Astrocyte of the spinal cord (primary cell): ENCODE results near the gene NAGK.
"Not testable (repeated sequence)": the region's sequence is repeated elsewhere in the genome, so short reads cannot be mapped to it uniquely, and the experiment has no call there.

Experiments
- DNase-seq: peaks from one replicate; pipeline ENCODE4 v3.0.0; 2011; ENCODE audit warnings: low read depth, low spot score
- H3K4me3 ChIP-seq: 2 replicates; pipeline ENCODE4 v1.5.1; 2011; ENCODE audit warnings: low read depth, mild to moderate bottlenecking, low read length, moderate library complexity
- in situ Hi-C: cut with HindIII; loops from 2 replicates; pipeline ENCODE4 v1.10.0; 2017; ENCODE audit warnings: low sequenced_read_pairs
- TF ChIP-seq, protein P1 (sequence below): IDR thresholded peaks from 2 replicates; pipeline ENCODE4 v1.5.1; 2012; ENCODE audit warnings: low read depth, mild to moderate bottlenecking, low read length, inconsistent platforms

The NAGK gene

DNA sequence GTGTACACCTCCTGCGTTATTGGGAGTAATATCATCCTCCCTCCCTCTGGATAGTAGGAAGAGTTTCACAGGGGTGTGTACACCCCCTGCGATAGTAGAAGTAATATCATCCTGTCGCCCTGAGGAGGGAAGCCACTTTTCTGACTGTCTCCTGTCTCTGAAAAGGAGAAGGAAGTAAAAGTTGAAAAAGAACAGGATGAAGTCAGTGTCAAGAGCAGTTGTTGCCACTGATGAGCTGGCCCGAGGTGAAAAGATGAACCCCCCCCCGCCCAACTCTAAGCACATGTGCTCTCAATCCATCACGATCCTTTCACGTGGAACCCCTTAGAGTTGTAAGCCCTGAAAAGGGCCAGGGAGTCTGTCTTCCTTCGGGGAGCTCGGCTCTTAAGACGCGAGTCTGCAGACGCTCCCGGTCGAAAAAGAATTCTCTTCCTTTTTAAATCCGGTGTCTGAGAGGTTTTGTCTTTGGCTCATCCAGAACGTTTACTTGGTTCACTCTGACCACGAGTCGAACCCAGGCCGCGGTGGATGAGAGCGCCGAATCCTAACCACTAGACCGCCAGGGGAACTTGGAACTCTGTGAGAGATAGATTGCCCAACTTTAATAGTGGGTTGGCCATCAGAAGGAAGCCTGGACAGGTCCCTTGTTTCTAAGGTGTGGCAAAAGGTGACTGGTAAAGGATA lies 22.4 kb upstream of the NAGK start:
- TF ChIP-seq, protein P1, sequence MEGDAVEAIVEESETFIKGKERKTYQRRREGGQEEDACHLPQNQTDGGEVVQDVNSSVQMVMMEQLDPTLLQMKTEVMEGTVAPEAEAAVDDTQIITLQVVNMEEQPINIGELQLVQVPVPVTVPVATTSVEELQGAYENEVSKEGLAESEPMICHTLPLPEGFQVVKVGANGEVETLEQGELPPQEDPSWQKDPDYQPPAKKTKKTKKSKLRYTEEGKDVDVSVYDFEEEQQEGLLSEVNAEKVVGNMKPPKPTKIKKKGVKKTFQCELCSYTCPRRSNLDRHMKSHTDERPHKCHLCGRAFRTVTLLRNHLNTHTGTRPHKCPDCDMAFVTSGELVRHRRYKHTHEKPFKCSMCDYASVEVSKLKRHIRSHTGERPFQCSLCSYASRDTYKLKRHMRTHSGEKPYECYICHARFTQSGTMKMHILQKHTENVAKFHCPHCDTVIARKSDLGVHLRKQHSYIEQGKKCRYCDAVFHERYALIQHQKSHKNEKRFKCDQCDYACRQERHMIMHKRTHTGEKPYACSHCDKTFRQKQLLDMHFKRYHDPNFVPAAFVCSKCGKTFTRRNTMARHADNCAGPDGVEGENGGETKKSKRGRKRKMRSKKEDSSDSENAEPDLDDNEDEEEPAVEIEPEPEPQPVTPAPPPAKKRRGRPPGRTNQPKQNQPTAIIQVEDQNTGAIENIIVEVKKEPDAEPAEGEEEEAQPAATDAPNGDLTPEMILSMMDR, result no peak
- DNase-seq, result no peak
- no peak overlapping the region for H3K4me3 ChIP-seq
- in situ Hi-C loops, result no loop called here

DNA sequence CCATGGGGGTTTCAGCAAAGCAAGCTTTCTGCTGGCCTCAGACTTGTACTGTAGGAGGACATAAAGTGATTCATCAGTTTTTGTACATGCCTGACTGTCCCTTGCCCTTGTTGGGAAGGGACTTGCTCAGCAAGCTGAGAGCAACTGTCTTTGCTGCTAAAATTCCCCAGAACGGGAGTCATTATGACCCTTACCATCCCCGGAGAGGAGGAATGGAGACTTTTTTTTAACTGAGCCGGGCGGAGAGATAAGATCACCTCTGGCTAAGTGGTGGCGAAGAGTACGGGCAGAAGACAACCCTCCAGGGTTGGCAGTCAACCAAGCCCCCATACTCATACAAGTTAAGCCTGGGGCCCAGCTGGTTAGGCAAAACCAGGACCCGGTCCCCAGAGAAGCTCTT lies 20.4 kb upstream of the NAGK start:
- TF ChIP-seq, protein P1, result no peak
- no peak for DNase-seq
- in situ Hi-C loops, result no loop called here
- H3K4me3 ChIP-seq, result no peak overlapping the region

DNA sequence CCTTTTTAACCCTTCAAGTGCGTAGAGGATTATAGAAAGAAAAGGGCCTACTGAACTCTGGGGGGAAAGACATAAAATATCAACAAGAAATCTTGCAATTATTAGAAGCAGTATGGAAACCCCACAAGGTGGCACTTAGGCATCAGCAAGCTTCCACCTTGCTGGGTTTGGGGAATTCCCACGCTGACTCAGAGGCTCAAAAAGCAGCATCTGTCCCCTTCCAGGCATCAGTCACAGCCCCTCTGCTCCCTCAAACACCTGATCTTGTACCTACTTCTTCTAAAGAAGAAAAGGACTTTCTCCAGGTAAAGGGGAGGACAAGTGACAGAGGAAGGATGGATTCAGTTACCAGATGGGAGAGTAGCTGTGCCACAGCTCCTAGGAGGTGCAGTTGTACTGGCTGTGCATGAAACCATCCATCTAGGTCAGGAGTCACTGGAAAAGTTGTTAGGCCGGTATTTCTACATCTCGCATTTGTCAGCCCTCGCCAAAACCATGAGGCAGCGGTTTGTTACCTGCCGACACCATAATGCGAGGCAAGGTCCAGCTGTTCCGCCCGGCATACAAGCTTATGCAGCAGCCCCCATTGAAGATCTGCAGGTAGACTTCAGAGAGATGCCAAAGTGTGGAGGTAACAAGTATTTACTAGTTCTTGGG lies 18.6 kb upstream of the NAGK start:
- in situ Hi-C loops, DNase-seq, H3K4me3 ChIP-seq: not testable (repeated sequence)

DNA sequence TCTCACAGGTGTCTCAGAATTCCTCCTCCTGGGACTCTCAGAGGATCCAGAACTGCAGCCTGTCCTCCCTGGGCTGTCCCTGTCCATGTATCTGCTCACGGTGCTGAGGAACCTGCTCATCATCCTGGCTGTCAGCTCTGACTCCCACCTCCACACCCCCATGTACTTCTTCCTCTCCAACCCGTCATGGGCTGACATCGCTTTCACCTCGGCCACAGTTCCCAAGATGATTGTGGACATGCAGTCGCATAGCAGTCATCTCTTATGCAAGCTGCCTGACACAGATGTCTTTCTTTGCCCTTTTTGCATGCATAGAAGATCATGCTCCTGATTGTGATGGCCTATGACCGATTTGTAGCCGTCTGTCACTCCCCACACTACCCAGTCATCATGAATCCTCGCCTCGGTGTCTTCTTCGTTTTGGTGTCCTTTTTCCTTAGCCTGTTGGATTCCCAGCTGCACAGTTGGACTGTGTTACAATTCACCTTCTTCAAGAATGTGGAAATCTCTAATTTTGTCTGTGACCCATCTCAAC lies 13.2 kb upstream of the NAGK start:
- DNase-seq, in situ Hi-C loops, H3K4me3 ChIP-seq: not testable (repeated sequence)

DNA sequence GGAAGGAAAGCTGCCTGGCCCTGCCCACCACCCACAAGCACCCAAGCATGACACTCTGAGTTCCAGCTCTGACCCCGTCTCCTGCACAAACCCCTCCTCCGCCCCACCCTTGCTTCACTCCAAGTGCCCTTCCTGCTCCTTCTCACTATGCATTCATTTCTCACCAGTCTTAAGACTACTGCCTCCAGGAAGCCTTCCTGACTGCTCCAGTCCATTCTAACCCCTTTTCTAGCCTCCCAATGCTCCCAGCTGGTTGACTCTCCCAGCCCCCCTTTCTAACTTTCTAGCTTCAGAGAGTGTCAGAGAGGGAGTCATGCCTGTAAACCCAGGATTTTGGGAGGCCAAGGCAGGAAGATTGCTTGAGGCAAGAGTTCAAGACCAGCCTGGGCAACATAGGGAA lies 8.2 kb upstream of the NAGK start:
- in situ Hi-C loops, result no loop called here
- no peak overlapping the region for H3K4me3 ChIP-seq
- no peak for DNase-seq
- TF ChIP-seq, protein P1, result no peak

DNA sequence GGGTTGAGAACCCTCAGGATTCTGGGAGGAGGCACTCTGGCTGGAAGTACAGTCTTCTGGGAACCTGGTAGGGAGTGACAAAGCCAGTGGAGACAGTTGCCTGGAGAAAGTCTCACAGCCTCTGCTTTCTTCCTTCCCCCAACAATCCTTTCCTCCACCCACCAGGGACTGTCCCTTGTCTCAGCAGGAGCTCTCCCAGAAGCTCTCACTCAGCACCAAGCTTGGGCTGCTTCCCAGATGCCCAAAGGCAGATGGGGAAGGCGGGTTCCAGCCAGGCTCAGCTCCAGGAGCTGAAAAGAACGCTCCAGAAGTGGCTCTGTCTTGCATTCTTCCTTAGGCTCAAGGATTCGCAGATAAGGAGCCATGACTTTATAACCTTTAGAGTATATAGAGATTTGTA lies 7.6 kb upstream of the NAGK start:
- TF ChIP-seq, protein P1, result no peak
- in situ Hi-C loops, result no loop called here
- no peak overlapping the region for H3K4me3 ChIP-seq
- DNase-seq, result no peak

DNA sequence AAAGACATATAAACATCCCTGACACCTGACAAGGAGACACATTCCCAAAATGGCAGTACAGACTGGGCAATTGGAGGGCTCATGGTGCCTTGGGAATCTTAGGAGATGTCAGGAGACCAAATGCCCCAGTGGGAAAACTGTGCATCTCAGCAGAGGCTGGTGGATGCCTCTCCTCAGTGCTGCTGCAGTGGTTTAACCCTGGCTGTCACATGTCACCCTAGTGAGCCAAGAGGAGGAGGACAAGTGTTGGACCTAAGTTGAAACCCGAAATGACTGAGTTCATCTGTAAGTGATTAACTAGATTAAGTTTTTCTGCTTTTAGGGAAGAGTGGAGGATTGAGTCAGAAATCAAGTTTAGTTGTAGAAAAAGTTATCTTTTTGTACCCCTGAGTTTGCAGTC lies 5.2 kb upstream of the NAGK start:
- no peak overlapping the region for H3K4me3 ChIP-seq
- TF ChIP-seq, protein P1, result no peak
- no peak for DNase-seq
- in situ Hi-C loops, result no loop called here
